NCI-H2107 (cell line): ENCODE measurements around the gene BMPR1B.

ENCODE experiments used
- DNase-seq: peaks from one replicate; lab custom pipeline; 2025; lab: John Stamatoyannopoulos, UW

BMPR1B gene

GRCh38 chr4:95188701-95189370 is 431.1 kb downstream of the BMPR1B start:
- DNase-seq = no peak

- DNase-seq = no peak
Observed at GRCh38 chr4:95190751-95191436, 433.1 kb downstream of the BMPR1B start.

- no peak for DNase-seq
Observed at GRCh38 chr4:95191537-95191936, 433.8 kb downstream of the BMPR1B start.

- DNase-seq = no peak
Observed at GRCh38 chr4:95193391-95194224, 435.9 kb downstream of the BMPR1B start.

GRCh38 chr4:95197353-95197752 is 439.6 kb downstream of the BMPR1B start:
- DNase-seq = no peak

GRCh38 chr4:95198961-95199360 is 441.2 kb downstream of the BMPR1B start:
- no peak for DNase-seq

GRCh38 chr4:95204267-95204844 is 446.6 kb downstream of the BMPR1B start:
- DNase-seq = no peak

GRCh38 chr4:95204873-95205272 is 447.1 kb downstream of the BMPR1B start:
- DNase-seq = no peak
